Measurements from ENCODE around the gene SOX21.
A peak's percentile ranks its signal among the peaks of the same experiment; 100 is the strongest.

SOX21 gene

DNA sequence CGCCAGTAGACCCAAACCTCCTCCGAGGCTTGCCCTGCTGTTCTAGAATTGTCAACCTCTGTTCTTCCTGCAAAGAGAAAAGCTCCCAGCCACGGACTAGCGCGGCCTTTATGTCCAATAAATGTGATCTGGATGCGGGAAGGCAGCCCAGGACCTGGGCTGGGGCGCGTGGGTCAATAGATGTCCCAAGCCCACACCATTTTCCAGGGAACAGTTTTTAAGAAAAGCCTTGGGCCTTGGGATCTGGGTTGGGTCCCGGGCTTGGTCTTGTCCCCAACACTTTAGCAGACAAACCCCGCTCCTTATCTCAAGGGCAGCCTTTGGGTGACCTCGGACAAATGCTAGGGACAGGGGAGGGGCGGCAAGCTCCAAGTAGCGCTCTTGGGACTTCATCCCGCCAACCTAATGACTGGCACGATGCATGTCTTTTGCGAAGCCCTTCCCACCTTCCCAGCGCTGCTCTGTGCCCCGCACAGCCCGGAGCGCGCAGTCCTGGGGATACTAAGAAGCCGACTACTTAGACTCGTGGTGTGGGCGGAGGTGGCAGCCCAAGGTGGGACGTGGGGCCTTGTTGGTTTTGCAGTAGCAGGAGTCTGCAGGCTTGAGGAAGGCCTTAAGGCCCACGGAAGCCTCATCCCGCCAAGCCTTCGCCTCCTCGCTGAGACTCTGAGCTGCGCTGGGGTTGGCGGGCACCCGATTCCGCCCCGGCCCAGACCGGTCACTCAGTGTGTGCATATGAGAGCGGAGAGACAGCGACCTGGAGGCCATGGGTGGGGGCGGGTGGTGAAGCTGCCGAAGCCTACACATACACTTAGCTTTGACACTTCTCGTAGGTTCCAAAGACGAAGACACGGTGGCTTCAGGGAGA lies 10.8 kb downstream of the SOX21 start:
- Histone ChIP-seq H3K9me3 (ENCODE audit: insufficient read depth, low read depth, low read length) (no peaks in the 10 kb centered on the region), H3K9ac (ENCODE audit: low read depth, low read length) (no peak overlapping the region), H3K27me3 (ENCODE audit: insufficient read depth, low read length) (peaks cover 84% of the 10 kb centered on the region), H3K4me3 (ENCODE audit: low read length) (peak overlapping the region; percentile 56), H3K4me1 (ENCODE audit: insufficient read depth, low read length) (peaks cover 33% of the 10 kb centered on the region), H3K27ac (ENCODE audit: low read depth, low read length) (no peak overlapping the region), H3K36me3 (ENCODE audit: insufficient read depth, low read length) (no peaks in the 10 kb centered on the region)
- WGBS = 73% methylated on average over 42 of the region's 42 CpGs

DNA sequence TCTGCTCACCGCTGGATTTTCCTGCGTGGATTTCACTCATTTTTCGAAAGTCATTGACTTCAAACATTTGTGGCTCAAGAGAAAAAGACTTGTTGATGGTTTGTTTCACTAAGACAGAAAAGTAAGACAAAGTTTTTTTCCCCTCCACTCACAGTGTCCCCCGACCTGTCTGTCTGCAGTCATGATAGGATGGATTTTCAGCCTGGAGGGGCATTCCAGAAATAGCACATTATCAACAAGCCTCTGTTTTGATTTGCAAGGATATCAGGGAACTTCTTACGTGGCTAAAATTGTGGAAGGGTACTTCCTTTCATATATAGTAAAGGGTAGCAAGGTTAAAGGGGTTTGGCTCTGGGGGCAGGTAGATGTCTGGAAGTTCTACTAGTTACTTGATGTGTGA lies 11.8 kb downstream of the SOX21 start:
- Histone ChIP-seq H3K27ac (ENCODE audit: low read depth, low read length) (no peak overlapping the region), H3K4me1 (ENCODE audit: insufficient read depth, low read length) (peaks cover 23% of the 10 kb centered on the region), H3K9me3 (ENCODE audit: insufficient read depth, low read depth, low read length) (no peaks in the 10 kb centered on the region), H3K27me3 (ENCODE audit: insufficient read depth, low read length) (peaks cover 73% of the 10 kb centered on the region), H3K4me3 (ENCODE audit: low read length) (no peak overlapping the region), H3K9ac (ENCODE audit: low read depth, low read length) (no peak overlapping the region), H3K36me3 (ENCODE audit: insufficient read depth, low read length) (no peaks in the 10 kb centered on the region)
- 84% methylated on average over 5 of the region's 5 CpGs for WGBS

DNA sequence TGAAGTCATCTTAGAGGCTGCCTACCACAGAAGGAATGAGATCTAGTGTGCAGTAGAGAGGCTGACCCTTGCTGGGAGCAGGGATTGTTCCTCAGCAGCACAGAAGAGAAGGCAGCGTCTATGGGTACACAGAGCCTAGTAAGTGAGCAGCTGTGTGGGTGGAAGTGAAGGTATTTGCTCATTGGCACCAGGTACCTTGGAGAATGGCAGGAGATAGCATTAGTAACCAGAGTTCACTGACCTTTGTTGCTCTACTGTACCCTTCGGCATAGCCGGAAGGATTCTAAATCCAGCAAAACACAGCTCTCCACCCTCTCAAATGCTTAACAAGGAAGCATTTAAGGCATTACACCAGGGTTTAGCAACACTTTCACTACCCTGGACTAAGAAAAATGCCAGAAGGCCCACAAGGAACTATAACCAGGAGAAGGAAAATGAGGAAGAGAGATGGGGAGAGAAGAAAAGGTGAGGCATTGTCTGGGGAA lies 12.3 kb downstream of the SOX21 start:
- H3K9me3 ChIP-seq (ENCODE audit: insufficient read depth, low read depth, low read length) = no peaks in the 10 kb centered on the region
- peaks cover 69% of the 10 kb centered on the region for H3K27me3 ChIP-seq (ENCODE audit: insufficient read depth, low read length)
- peaks cover 20% of the 10 kb centered on the region for H3K4me1 ChIP-seq (ENCODE audit: insufficient read depth, low read length)
- H3K4me3 ChIP-seq (ENCODE audit: low read length) = no peak overlapping the region
- no peaks in the 10 kb centered on the region for H3K36me3 ChIP-seq (ENCODE audit: insufficient read depth, low read length)
- no peak overlapping the region for H3K9ac ChIP-seq (ENCODE audit: low read depth, low read length)
- WGBS = 82% methylated on average over 3 of the region's 3 CpGs
- H3K27ac ChIP-seq (ENCODE audit: low read depth, low read length) = no peak overlapping the region

DNA sequence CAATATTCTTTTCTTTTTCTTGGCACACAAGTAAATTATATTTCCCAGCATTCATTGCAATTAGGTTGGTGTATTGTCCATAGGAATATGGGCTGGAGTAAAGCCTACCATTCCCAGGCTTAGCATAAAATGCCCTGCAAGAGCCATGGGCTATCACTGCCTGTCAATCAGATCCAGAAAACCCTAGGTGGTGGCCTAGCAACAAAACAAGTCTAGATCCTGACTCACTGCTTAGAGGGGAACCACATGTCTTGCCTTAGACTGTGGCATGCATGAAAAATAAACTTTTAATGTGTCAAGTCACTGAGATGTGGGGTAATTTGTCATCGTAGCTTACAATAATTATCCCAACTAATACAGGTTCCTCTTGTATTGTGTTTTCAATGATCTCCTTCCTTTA lies 16.2 kb downstream of the SOX21 start:
- Histone ChIP-seq H3K9me3 (ENCODE audit: insufficient read depth, low read depth, low read length) (no peaks in the 10 kb centered on the region), H3K9ac (ENCODE audit: low read depth, low read length) (no peak overlapping the region), H3K36me3 (ENCODE audit: insufficient read depth, low read length) (no peaks in the 10 kb centered on the region), H3K27ac (ENCODE audit: low read depth, low read length) (no peak overlapping the region), H3K4me1 (ENCODE audit: insufficient read depth, low read length) (no peaks in the 10 kb centered on the region), H3K27me3 (ENCODE audit: insufficient read depth, low read length) (peaks cover 31% of the 10 kb centered on the region), H3K4me3 (ENCODE audit: low read length) (no peak overlapping the region)
- WGBS = no CpG with 5 or more reads among the region's 1 CpG

DNA sequence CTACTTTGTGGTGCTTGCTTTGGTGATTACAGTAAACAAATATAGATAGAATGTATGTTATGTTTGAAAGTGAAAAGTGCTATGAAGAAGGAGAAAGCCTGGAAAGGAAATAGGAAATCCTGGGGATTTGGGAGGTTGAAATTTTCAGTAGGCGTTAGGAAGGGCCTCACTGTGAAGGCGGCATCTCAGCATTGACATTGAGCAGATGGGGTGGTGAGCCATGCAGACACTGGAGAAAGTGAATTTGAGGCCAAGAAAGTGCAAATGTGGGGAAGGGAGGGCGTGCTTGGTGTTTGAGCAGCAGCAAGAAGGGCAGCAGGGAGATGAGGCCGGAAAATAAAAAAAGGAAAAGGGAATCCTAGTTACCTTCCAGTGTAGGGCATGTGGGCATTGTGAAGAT lies 20.3 kb downstream of the SOX21 start:
- H3K9me3 ChIP-seq (ENCODE audit: insufficient read depth, low read depth, low read length) = no peaks in the 10 kb centered on the region
- 91% methylated on average over 4 of the region's 4 CpGs for WGBS
- H3K4me1 ChIP-seq (ENCODE audit: insufficient read depth, low read length) = no peaks in the 10 kb centered on the region
- no peaks in the 10 kb centered on the region for H3K27me3 ChIP-seq (ENCODE audit: insufficient read depth, low read length)
- no peaks in the 10 kb centered on the region for H3K36me3 ChIP-seq (ENCODE audit: insufficient read depth, low read length)
- no peak overlapping the region for H3K9ac ChIP-seq (ENCODE audit: low read depth, low read length)
- no peak overlapping the region for H3K27ac ChIP-seq (ENCODE audit: low read depth, low read length)
- H3K4me3 ChIP-seq (ENCODE audit: low read length) = no peak overlapping the region

GRCh38 chr13:94683409-94683808 lies 28.9 kb downstream of the SOX21 start:
- 76% methylated on average over 5 of the region's 5 CpGs for WGBS
- Histone ChIP-seq H3K36me3 (ENCODE audit: insufficient read depth, low read length) (no peaks in the 10 kb centered on the region), H3K27ac (ENCODE audit: low read depth, low read length) (no peak overlapping the region), H3K27me3 (ENCODE audit: insufficient read depth, low read length) (no peaks in the 10 kb centered on the region), H3K9me3 (ENCODE audit: insufficient read depth, low read depth, low read length) (no peaks in the 10 kb centered on the region), H3K9ac (ENCODE audit: low read depth, low read length) (no peak overlapping the region), H3K4me3 (ENCODE audit: low read length) (no peak overlapping the region), H3K4me1 (ENCODE audit: insufficient read depth, low read length) (no peaks in the 10 kb centered on the region)

DNA sequence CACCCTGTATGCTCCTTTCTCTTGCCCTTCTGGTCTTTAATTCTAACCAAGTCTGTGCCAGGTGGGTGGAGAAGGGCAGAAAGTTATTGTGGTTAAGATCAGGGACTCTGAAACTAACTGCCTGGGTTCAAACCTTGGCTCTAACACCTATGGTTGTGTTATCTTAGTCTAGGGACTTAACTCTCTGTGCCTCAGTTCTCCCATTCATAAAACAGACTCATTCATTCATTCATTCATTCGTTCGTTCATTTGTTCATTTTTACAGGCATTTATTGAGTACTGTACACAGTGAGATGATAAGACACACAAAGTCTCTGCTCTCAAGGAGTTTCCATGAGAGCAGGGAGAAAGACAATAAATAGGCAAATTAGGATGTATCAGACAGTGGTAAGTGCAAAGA lies 30.1 kb downstream of the SOX21 start:
- H3K36me3 ChIP-seq (ENCODE audit: insufficient read depth, low read length) = no peaks in the 10 kb centered on the region
- WGBS = 100% methylated on average over 2 of the region's 2 CpGs

GRCh38 chr13:94679614-94680013 lies 32.7 kb downstream of the SOX21 start:
- H3K36me3 ChIP-seq (ENCODE audit: insufficient read depth, low read length) = no peaks in the 10 kb centered on the region
- no peak overlapping the region for H3K4me3 ChIP-seq (ENCODE audit: low read length)
- H3K27ac ChIP-seq (ENCODE audit: low read depth, low read length) = no peak overlapping the region
- 85% methylated on average over 6 of the region's 6 CpGs for WGBS
- peaks cover 2% of the 10 kb centered on the region for H3K4me1 ChIP-seq (ENCODE audit: insufficient read depth, low read length)
- no peaks in the 10 kb centered on the region for H3K9me3 ChIP-seq (ENCODE audit: insufficient read depth, low read depth, low read length)
- H3K9ac ChIP-seq (ENCODE audit: low read depth, low read length) = no peak overlapping the region
- H3K27me3 ChIP-seq (ENCODE audit: insufficient read depth, low read length) = no peaks in the 10 kb centered on the region; the same call in 1 of the 2 replicates

More for the DNA sequence above, 30.1 kb downstream of the SOX21 start:
- Histone ChIP-seq H3K27me3 (ENCODE audit: insufficient read depth, low read length) (no peaks in the 10 kb centered on the region; the same call in 1 of the 2 replicates), H3K27ac (ENCODE audit: low read depth, low read length) (no peak overlapping the region), H3K4me1 (ENCODE audit: insufficient read depth, low read length) (no peaks in the 10 kb centered on the region; the same call in 1 of the 2 replicates), H3K4me3 (ENCODE audit: low read length) (no peak overlapping the region), H3K9ac (ENCODE audit: low read depth, low read length) (no peak overlapping the region), H3K9me3 (ENCODE audit: insufficient read depth, low read depth, low read length) (no peaks in the 10 kb centered on the region)

- no peak overlapping the region for H3K27ac ChIP-seq (ENCODE audit: low read depth, low read length)
- peaks cover 9% of the 10 kb centered on the region for H3K4me1 ChIP-seq (ENCODE audit: insufficient read depth, low read length)
- H3K9ac ChIP-seq (ENCODE audit: low read depth, low read length) = no peak overlapping the region
- H3K36me3 ChIP-seq (ENCODE audit: insufficient read depth, low read length) = no peaks in the 10 kb centered on the region
- no peak overlapping the region for H3K4me3 ChIP-seq (ENCODE audit: low read length)
- no peaks in the 10 kb centered on the region; the same call in 1 of the 2 replicates for H3K27me3 ChIP-seq (ENCODE audit: insufficient read depth, low read length)
- WGBS = 97% methylated on average over 2 of the region's 2 CpGs
- no peaks in the 10 kb centered on the region for H3K9me3 ChIP-seq (ENCODE audit: insufficient read depth, low read depth, low read length)
Measured at GRCh38 chr13:94678845-94679244, 33.5 kb downstream of the SOX21 start.

GRCh38 chr13:94677799-94678198 lies 34.5 kb downstream of the SOX21 start:
- Histone ChIP-seq H3K36me3 (ENCODE audit: insufficient read depth, low read length) (no peaks in the 10 kb centered on the region), H3K27me3 (ENCODE audit: insufficient read depth, low read length) (no peaks in the 10 kb centered on the region; the same call in 1 of the 2 replicates), H3K4me1 (ENCODE audit: insufficient read depth, low read length) (peaks cover 13% of the 10 kb centered on the region), H3K27ac (ENCODE audit: low read depth, low read length) (no peak overlapping the region), H3K9me3 (ENCODE audit: insufficient read depth, low read depth, low read length) (no peaks in the 10 kb centered on the region), H3K4me3 (ENCODE audit: low read length) (no peak overlapping the region), H3K9ac (ENCODE audit: low read depth, low read length) (no peak overlapping the region)
- WGBS = 57% methylated on average over 2 of the region's 2 CpGs

GRCh38 chr13:94674609-94675348 lies 37.6 kb downstream of the SOX21 start:
- Histone ChIP-seq H3K4me3 (ENCODE audit: low read length) (no peak overlapping the region), H3K27ac (ENCODE audit: low read depth, low read length) (no peak overlapping the region), H3K36me3 (ENCODE audit: insufficient read depth, low read length) (no peaks in the 10 kb centered on the region), H3K9me3 (ENCODE audit: insufficient read depth, low read depth, low read length) (no peaks in the 10 kb centered on the region), H3K9ac (ENCODE audit: low read depth, low read length) (no peak overlapping the region), H3K27me3 (ENCODE audit: insufficient read depth, low read length) (no peaks in the 10 kb centered on the region; the same call in 1 of the 2 replicates), H3K4me1 (ENCODE audit: insufficient read depth, low read length) (peaks cover 13% of the 10 kb centered on the region)
- whole genome bisulfite sequencing = 30% methylated on average over 4 of the region's 5 CpGs

Data from HUES64 (cell line).